ENCODE measurements around the gene LGALS4. TPM values are rescaled to one million over a fixed set of nuclear protein-coding genes. Genes with fewer than 3 reads are reported as not detected.
"Not testable (repeated sequence)": the region's sequence is repeated elsewhere in the genome, so short reads cannot be mapped to it uniquely, and the experiment has no call there.

LGALS4 gene
- total RNA-seq, 1 experiment from 2014 or later, result 0.32 TPM

DNA sequence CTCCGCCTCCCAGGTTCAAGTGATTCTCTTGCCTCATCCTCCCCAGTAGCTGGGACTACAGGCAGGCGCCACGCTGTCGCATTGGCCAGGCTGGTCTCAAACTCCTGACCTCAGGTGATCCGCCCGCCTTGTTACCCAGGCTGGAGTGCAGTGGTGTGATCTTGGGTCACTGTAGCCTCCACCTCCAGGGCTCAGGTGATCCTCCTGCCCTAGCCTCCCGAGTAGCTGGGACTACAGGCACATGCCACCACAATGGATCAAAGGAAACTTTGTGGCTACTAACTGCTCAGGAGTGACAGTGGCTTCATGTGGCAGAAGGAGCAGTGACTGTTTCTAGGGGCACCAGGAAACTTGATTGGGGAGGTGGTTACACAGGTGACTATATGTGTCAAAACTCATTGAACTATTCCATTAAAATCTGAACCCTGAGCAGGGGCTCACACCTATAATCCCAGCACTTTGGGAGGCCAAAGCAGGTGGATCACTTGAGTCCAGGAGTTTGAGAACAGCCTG lies 27.5 kb downstream of the LGALS4 start:
- Histone ChIP-seq H3K36me3 (ENCODE audit: insufficient read depth, low read length, poor library complexity, severe bottlenecking) (no peaks in the 10 kb centered on the region), H3K4me3 (ENCODE audit: low read depth, low read length, poor library complexity, severe bottlenecking) (no peak overlapping the region), H3K9me3 (ENCODE audit: low read depth, low read length, poor library complexity, severe bottlenecking) (no peaks in the 10 kb centered on the region), H3K27me3 (replicated peaks; ENCODE audit: insufficient read depth, low read depth, low read length, poor library complexity) (no peaks in the 10 kb centered on the region), H3K27ac (ENCODE audit: low read depth, low read length, poor library complexity, severe bottlenecking) (no peak overlapping the region), H3K4me1 (ENCODE audit: insufficient read depth, low read length, poor library complexity, severe bottlenecking) (no peaks in the 10 kb centered on the region)
- DNase-seq (ENCODE audit: low spot score), result no peak
- TF ChIP-seq EZH2 (IDR thresholded peaks at IDR 0.05; ENCODE audit: borderline replicate concordance, low read depth, low read length, poor library complexity, severe bottlenecking), result no peak
- TF ChIP-seq, protein P1, sequence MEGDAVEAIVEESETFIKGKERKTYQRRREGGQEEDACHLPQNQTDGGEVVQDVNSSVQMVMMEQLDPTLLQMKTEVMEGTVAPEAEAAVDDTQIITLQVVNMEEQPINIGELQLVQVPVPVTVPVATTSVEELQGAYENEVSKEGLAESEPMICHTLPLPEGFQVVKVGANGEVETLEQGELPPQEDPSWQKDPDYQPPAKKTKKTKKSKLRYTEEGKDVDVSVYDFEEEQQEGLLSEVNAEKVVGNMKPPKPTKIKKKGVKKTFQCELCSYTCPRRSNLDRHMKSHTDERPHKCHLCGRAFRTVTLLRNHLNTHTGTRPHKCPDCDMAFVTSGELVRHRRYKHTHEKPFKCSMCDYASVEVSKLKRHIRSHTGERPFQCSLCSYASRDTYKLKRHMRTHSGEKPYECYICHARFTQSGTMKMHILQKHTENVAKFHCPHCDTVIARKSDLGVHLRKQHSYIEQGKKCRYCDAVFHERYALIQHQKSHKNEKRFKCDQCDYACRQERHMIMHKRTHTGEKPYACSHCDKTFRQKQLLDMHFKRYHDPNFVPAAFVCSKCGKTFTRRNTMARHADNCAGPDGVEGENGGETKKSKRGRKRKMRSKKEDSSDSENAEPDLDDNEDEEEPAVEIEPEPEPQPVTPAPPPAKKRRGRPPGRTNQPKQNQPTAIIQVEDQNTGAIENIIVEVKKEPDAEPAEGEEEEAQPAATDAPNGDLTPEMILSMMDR (conservative IDR thresholded peaks at IDR 0.05; ENCODE audit: low read depth, low read length), result no peak
- BruUV-seq (replicated peaks), result no TSS peak
- CTCF ChIA-PET, result no interaction called here
- POLR2A ChIA-PET (ENCODE audit: low non-redundant PET), result no interaction called here
- intact Hi-C loops (cut with micrococcal nuclease; ENCODE audit: unreplicated experiment), result no loop called here

DNA sequence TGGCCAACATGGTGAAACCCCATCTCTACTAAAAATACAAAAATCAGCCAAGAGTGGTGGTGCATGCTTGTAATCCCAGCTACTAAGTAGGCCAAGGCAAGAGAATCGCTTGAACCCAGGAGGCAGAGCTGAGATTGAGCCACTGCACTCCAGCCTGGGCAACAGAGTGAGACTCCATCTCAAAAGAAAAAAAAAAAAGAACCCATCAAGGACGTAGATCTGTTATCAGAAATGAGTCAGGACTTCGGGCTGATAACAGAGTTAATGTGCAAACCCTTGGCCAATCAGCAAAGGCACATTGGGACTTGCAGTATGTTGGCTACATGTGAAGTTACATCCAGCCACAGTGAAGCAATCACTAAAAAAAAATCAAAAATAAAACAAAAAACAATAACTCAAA lies 28.5 kb downstream of the LGALS4 start:
- CTCF ChIA-PET, result no interaction called here
- H3K4me3 ChIP-seq (ENCODE audit: low read depth, low read length, poor library complexity, severe bottlenecking), result no peak overlapping the region
- H3K27ac ChIP-seq (ENCODE audit: low read depth, low read length, poor library complexity, severe bottlenecking), result no peak overlapping the region
- no peaks in the 10 kb centered on the region for H3K9me3 ChIP-seq (ENCODE audit: low read depth, low read length, poor library complexity, severe bottlenecking)
- TF ChIP-seq, protein P1 (conservative IDR thresholded peaks at IDR 0.05; ENCODE audit: low read depth, low read length), result no peak
- no peak for TF ChIP-seq EZH2 (IDR thresholded peaks at IDR 0.05; ENCODE audit: borderline replicate concordance, low read depth, low read length, poor library complexity, severe bottlenecking)
- no peaks in the 10 kb centered on the region for H3K27me3 ChIP-seq (replicated peaks; ENCODE audit: insufficient read depth, low read depth, low read length, poor library complexity)
- no TSS peak for BruUV-seq (replicated peaks)
- no peaks in the 10 kb centered on the region for H3K4me1 ChIP-seq (ENCODE audit: insufficient read depth, low read length, poor library complexity, severe bottlenecking)
- H3K36me3 ChIP-seq (ENCODE audit: insufficient read depth, low read length, poor library complexity, severe bottlenecking), result no peaks in the 10 kb centered on the region
- POLR2A ChIA-PET (ENCODE audit: low non-redundant PET), result no interaction called here
- DNase-seq (ENCODE audit: low spot score), result no peak
- intact Hi-C loops (cut with micrococcal nuclease; ENCODE audit: unreplicated experiment), result no loop called here

DNA sequence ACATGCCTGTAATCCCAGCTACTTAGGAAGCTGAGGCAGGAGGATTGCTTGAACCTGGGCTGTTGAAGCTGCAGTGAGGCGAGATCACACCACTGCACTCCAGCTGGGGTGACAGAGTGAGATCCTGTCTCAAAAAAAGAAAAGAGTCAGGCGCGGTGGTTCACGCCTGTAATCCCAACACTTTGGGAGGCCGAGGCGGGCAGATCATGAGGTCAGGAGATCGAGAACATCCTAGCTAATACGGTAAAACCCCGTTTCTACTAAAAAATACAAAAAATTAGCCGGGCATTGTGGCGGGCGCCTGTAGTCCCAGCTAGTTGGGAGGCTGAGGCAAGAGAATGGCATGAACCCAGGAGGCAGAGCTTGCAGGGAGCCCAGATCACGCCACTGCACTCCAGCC lies 30.5 kb downstream of the LGALS4 start:
- H3K4me1 ChIP-seq (ENCODE audit: insufficient read depth, low read length, poor library complexity, severe bottlenecking); BruUV-seq (replicated peaks); H3K27ac ChIP-seq (ENCODE audit: low read depth, low read length, poor library complexity, severe bottlenecking); H3K36me3 ChIP-seq (ENCODE audit: insufficient read depth, low read length, poor library complexity, severe bottlenecking); H3K4me3 ChIP-seq (ENCODE audit: low read depth, low read length, poor library complexity, severe bottlenecking); H3K27me3 ChIP-seq (replicated peaks; ENCODE audit: insufficient read depth, low read depth, low read length, poor library complexity); CTCF ChIA-PET; intact Hi-C loops (cut with micrococcal nuclease; ENCODE audit: unreplicated experiment); POLR2A ChIA-PET (ENCODE audit: low non-redundant PET); DNase-seq (ENCODE audit: low spot score); H3K9me3 ChIP-seq (ENCODE audit: low read depth, low read length, poor library complexity, severe bottlenecking): not testable (repeated sequence)

DNA sequence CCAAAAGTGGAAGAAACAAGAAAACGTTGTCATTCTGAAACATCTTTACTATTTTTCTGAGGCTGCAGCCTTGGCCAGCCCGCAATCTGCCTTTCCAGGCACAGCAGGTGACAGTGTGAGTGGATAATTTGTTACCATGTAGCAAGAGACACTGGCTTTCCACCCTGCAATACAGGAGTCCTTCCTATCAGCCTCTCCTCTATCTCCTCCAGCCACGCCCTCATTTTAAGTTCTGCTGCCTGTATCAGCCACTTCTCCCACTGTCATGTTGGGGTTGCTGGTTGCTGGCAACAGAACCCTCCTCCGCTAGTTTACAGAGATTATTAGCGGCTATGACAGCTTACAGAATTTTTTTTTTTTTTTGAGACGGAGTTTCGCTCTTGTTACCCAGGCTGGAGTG lies 31.7 kb downstream of the LGALS4 start:
- H3K27ac ChIP-seq (ENCODE audit: low read depth, low read length, poor library complexity, severe bottlenecking), result no peak overlapping the region
- no peak overlapping the region for H3K4me3 ChIP-seq (ENCODE audit: low read depth, low read length, poor library complexity, severe bottlenecking)
- H3K9me3 ChIP-seq (ENCODE audit: low read depth, low read length, poor library complexity, severe bottlenecking), result no peaks in the 10 kb centered on the region
- H3K36me3 ChIP-seq (ENCODE audit: insufficient read depth, low read length, poor library complexity, severe bottlenecking), result no peaks in the 10 kb centered on the region
- intact Hi-C loops (cut with micrococcal nuclease; ENCODE audit: unreplicated experiment), result no loop called here
- ChIA-PET CTCF (no interaction called here), POLR2A (ENCODE audit: low non-redundant PET) (interaction anchor here (0.6 kb wide), 1 partner anchor 375 kb away, joined by 3 read pairs; no protein-coding TSS in a partner anchor)
- no peaks in the 10 kb centered on the region for H3K4me1 ChIP-seq (ENCODE audit: insufficient read depth, low read length, poor library complexity, severe bottlenecking)
- no TSS peak for BruUV-seq (replicated peaks)
- TF ChIP-seq EZH2 (IDR thresholded peaks at IDR 0.05; ENCODE audit: borderline replicate concordance, low read depth, low read length, poor library complexity, severe bottlenecking), result no peak
- TF ChIP-seq, protein P1 (conservative IDR thresholded peaks at IDR 0.05; ENCODE audit: low read depth, low read length), result no peak
- no peak for DNase-seq (ENCODE audit: low spot score)
- H3K27me3 ChIP-seq (replicated peaks; ENCODE audit: insufficient read depth, low read depth, low read length, poor library complexity), result peaks cover 3% of the 10 kb centered on the region
